Stimulated activated CD4-positive, alpha-beta T cell treated with anti-CD3 and anti-CD28 coated beads, Interleukin-15, amount 100 ng/mL, for 1 hour (primary cell): Measurements from ENCODE around the gene CBL.

Source experiments
- DNase-seq, 2 donors: peaks; one replicate each; pipeline ENCODE4 v3.0.0-alpha.2; 2020; ENCODE audit warnings: low read depth in 1 of 2, low spot score in 1 of 2

CBL gene

DNA sequence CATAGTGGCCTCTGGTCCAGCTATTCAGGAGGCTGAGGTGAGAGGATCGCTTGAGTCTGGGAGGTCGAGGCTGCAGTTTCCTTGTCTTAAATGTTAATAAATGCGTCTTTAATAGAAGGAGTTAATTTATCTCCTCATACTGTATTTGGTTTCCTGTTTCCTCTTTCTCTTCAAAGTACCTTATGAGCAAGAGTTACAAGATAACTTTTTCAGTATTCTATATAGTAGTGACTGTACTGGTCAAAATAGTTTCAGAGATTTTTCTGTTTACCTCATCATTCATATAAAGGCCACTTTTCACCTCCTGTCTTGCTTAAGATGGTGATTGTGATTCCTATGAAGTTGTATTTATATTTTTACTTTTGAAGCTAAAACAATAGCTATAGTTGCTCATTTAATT is 59.9 kb downstream of the CBL start:
- DNase-seq = no peak

DNA sequence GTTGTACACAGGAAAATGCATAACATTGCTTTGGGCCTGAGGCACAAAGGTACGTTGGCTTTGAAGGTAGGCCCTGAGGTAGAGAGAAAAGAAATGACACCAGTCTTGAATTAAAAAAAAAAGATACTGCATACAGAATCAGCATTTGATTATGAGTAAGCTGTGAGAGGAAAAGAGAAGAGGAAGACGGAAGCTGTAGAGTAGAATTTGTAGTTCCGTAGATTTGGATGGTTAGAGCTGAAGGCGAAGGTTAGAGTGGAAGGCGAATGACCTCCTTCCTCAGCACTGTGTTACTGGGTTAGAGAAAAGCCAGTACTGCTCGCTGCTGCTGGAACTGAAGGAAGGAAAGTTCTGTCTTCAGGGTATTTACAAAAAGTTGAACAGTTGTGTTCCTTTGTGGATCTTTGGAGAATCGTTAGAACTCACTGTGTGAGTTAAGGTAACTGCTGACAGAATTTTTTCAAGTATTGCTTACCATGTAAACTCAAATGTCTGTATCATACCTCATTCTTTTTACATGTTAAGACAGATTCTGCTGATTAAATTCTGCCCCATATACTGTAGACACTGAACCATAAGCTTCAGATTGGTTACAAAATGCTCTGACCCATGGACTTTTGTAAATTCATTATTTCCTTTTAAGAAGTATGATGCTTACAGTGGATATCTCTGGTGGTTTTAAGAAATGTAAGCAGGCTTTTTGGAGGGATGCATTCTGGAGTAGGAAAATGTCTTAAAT is 60.5 kb downstream of the CBL start:
- no peak for DNase-seq

DNA sequence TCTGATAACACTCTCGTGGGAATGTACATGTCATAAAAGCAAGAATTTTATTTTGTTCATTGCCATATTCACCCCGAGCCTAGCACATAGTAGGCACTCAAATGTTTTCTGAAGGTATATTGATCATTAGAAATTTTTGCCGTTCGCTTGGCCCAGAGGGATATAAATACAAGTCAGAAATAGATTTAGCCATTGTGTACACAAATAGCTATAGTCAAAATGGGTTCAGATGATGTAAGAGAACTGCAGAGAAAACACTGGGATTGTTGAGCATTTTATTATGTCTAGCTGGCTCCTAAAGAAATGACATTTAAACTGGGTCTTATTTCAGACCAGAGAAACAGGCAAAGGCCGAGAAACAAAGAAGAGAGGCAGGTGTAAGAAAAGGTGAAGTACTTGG is 61.5 kb downstream of the CBL start:
- no peak for DNase-seq

DNA sequence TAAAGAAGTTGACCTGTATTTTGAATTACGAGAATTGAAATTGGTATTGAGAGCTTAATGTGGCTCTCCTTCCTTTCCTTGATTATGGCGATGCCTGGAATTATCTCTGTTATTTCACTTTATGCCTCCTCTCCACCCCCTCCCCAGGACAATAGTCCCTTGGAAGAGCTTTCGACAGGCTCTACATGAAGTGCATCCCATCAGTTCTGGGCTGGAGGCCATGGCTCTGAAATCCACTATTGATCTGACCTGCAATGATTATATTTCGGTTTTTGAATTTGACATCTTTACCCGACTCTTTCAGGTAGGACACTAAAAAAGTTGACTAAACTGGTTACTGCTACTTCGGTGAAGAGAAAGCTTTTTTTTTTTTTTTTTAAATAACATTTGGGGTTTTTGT is 67.6 kb downstream of the CBL start:
- no peak for DNase-seq

DNA sequence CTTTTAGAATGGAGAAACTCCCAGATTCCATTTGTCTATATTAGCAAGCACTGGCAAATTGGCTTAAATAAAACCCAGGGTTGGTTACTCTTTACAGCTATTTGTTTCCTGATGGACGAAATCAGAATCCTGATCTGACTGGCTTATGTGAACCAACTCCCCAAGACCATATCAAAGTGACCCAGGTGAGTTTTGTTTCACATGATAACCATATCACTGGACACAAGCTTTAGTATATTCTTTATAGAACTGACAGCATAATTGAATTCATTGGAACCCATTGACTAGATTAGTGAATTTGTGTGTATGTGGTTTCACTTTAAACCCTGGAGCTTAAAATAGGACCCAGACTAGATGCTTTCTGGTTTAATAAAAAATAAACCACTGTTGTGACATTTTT is 71.5 kb downstream of the CBL start:
- no peak for DNase-seq

DNA sequence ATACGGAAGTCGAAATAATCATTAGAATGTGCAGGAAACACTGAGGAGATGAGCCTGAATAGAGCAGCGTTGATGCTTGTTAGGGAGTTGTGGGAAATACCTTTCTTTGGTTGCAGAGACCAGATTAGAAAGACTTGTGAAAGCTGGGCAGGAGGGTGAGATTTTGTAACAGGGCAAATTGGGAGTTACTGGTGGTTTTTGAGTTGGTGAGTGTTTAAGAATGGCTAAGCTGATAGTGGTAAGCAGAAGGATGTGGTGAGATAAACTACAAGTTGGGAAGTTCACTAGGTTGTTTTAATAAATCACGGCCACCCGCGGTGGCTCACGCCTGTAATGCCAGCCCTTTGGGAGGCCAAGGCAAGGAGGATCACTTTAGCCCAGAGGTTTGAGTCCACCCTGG is 76.4 kb downstream of the CBL start:
- no peak for DNase-seq

DNA sequence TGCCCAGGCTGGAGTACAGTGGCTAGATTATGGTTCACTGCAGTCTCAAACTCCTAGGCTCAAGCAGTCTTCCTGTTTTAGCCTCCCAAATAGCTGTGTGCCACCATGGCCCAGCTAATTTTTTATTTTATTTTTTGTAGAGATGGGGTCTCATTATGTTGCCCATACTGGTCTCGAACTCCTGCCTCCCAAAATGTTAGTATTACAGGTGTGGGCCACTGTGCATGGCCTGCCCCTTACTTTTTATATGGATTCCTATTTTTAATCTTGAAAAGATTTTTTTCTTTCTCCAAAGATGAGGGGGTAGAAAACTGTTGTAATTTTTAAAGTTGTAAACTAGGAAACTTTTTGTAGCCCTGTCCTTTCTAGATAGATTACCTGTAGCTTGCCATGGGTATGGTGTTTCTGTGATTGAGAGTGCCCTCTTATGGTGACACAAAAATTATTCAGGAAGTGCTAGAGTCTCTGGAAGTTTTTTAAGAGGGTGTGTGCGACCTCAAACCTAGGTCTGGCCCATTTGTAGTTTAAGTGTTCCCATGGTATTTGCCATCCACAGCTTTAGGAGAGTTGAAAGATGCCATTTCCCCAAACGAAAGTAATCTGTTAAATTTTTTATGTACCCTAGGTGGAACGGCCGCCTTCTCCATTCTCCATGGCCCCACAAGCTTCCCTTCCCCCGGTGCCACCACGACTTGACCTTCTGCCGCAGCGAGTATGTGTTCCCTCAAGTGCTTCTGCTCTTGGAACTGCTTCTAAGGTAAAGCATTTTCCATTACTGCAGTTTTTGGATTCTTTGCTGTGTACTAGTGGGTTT is 78.4 kb downstream of the CBL start:
- DNase-seq = no peak

DNA sequence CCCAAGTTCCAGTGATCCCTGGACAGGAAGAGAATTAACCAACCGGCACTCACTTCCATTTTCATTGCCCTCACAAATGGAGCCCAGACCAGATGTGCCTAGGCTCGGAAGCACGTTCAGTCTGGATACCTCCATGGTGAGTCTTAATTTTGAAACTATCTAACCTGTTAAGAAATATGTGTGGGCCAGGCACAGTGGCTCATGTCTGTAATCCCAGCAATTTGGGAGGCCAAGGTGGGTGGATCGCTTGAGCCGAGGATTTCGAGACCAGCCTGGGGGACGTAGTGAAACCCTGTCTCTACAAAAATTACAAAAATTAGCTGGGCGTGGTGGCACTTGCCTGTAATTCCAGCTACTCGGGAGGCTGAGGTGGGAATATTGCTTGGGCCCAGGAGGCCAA is 79.3 kb downstream of the CBL start:
- no peak for DNase-seq

DNA sequence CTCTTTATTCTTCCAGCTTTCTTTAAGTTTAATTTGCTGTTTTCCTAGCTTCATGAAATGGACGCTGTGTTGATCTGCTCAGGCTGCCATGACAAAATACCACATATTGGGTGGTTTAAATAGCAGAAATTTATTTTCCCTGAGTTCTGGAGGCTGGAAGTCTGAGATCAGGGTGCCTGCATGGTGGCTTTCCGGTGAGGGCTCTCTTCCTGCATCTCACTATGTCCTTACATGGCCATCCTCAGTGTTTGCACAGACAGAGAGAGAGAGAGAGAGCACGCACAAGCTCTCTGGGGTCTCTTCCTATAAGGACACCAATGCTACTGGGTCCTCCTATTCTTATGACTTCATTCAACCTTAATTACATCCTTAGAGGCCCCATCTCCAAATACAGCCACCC is 82.1 kb downstream of the CBL start:
- no peak for DNase-seq

DNA sequence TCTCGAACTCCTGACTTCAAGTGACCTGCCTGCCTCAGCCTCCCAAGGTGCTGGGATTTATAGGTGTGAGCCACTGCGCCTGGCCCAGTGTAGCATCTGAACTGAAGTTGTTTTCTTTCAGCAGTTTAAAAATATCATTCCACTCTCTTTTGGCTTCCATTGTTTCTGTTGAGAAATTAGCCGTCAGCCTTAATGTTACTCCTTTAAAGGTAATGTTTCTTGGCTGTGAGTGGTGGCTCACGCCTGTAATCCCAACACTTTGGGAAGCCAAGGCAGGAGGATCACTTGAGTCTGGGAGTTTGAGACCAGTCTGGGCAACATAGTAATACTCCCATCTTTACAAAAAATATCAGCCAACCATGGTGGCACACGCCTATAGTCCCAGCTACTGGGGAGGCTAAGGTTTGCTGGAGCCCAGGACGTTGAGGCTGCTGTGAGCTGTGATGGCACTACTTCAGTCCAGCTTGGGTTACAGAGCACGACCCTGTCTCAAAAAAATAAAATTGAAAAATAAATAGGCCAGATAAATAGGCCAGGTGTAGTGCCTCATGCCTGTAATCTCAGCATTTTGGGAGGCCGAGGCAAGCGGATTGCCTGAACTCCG is 84.9 kb downstream of the CBL start:
- DNase-seq = no peak

DNA sequence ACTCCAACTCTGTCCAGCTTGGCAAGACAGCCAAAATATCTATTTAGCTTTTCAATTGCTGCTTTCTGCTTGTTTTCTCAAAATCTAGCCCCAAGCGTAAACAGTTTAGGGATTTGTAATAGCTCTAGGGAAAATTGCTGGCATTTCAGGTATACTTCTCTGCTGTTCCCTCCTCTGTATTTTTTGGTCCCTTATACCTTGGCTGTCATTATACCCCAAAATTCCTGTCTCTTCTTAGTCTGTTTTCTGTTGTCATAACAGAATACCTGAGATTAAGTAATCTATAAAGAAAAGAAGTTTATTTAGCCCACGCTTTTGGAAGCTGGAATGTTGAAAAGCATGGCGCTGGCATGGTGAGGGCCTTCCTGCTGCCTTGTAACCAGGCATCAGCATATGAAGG is 87.3 kb downstream of the CBL start:
- DNase-seq = no peak

DNA sequence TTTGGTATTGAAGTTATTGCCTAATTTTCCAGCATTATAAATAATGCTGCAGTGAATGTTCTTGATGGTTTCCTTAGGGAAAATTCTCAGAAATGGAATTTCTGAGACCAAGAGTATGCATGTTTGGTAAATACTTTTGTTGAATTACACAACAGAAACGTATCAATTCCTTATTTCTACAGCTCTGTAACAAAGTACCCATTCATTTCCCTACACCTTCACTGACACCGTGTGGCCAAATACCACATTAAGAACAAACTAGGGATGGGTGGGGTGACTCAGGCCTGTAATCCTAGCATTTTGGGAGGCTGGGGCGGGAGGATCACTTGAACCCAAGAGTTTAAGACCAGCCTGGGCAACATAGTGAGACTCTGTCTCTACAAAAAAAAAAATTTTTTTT is 89.0 kb downstream of the CBL start:
- DNase-seq = no peak

DNA sequence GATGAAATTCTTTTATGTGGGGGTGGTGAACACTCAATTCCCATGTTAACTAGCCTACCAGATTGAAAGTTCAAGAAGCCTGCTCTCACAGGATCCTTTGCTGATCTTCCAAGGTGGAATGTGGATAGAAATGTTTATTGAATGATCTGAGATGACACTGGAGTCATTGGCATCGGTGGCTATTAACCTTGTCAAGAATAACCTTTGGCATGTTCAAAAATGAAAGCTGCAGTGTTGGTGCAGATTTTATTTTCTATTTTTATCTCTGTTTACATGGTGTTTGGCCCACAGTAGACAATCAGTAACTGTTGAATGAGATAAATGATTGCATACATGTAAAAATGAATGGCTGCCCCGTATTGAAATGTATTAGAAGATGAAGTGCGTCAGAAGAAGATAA is 91.8 kb downstream of the CBL start:
- no peak for DNase-seq

DNA sequence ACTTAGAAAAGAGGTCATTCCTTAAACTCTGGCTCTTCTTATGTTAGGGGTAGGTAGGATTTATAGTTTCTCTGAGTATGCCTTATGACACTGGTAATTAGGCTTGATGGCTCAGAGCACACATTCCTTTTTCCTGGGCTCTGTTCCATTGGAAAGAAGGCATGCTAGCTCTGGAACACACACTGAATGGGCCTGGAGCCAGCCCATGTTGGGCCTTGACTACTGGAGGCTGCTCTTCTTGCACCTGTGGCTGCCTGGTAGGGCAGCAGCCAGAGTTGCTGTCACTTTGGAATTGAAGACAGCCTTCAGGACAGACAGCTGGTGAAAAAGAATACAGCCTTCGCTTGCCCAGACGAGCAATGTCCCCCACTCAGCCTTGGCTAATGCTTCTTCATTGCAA is 92.6 kb downstream of the CBL start:
- DNase-seq = no peak

DNA sequence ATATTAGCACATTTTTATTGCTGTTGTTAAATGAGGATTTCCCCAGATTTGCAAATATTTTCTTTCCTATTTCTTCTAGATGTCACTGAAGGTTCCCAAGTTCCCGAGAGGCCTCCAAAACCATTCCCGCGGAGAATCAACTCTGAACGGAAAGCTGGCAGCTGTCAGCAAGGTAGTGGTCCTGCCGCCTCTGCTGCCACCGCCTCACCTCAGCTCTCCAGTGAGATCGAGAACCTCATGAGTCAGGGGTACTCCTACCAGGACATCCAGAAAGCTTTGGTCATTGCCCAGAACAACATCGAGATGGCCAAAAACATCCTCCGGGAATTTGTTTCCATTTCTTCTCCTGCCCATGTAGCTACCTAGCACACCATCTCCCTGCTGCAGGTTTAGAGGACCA is 93.3 kb downstream of the CBL start:
- DNase-seq = no peak

DNA sequence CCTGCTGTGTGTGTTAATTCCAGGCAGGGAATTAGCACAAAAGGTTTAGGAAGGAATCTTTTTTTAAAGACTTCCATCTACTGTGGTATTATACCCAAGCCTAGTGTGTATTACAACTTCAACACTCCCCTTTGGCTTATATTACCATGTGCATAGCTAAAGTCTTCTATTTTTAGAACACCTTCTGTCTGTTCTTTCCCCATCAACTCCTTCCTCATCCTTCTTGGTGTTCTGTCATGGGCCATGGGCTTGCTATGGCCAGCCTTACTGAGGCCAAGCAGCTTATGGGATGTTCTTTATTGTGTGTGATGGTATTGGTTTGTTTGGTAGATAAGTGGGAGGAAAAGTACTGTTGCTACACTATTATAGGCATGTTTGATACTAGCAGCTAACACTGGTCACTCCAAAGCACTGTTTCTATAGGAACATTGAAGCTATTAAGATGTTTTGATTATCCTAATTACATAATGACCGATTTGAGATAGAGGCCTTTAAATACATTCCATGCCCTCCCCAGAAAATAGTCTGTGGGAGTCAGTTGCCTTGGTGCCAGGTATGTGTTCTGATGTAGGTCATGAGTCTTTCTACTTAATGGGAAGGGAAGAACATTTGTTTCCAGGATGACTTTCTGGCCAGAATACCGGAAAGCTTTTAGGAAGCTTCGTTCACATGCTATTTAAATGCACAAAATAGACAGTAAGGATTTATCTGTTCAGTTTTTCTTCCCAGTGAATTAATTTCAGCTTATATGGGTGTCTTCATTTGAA is 94.2 kb downstream of the CBL start:
- DNase-seq = no peak

DNA sequence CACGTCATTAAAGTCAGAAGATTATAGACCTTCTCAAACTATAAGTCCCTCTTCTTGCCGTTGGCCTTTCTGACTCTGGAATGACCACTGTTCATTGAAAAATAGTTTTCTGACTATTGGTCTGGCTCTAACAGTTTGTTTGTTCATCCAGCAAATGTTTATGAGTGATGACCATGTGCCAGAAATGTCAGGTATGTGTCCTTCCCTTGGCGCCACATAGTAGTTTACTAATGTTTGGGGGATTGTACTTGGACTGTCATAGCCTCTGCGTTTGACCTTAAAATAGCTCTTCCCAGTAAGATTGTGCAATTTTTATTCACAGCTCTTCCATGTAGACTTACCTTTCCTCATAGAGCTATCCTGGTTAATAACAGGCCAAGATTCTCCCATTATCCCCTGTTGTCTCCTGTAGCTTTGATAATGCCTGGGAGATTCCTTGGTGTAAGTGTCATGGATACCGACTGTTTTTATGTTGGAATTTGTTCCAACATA is 97.1 kb downstream of the CBL start:
- no peak for DNase-seq

DNA sequence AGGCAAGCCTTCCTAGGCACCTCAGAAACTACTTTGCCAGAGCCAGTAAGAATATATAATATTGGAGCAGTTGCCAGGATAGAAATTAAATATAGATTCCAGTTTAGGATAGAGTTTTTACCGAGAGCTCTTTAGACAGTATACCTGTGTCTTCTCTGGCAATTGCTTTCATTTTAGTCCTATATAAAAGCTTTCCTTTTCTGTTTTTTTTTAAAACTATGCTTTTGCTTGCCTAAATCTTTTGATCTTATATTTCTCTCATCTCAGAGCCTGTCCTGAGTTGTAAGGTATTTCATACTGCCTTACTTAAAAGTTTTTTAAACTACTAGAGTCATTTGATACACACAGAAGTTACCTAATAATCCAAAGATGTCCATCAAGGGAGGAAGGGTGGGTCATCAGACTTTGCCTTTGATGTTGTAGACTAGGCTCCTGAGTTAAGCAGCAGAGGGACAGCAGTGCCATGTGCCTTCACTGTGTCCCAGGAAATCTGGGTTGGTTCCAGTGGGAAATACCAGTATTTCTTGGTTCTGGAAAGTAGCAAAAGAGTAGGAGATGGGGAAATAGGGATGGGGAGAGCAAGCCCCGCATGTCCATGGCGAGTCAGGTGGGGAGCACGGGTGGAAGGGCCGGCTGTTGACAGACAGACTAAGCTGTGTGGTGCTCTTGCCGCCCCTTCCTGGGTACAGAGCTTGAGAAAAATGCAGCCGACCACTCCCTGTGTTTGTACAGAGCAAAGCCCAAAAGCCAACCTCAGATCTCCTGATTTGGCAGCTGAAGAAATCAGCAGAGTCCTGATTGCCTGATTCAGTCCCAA is 99.6 kb downstream of the CBL start:
- DNase-seq = no peak

DNA sequence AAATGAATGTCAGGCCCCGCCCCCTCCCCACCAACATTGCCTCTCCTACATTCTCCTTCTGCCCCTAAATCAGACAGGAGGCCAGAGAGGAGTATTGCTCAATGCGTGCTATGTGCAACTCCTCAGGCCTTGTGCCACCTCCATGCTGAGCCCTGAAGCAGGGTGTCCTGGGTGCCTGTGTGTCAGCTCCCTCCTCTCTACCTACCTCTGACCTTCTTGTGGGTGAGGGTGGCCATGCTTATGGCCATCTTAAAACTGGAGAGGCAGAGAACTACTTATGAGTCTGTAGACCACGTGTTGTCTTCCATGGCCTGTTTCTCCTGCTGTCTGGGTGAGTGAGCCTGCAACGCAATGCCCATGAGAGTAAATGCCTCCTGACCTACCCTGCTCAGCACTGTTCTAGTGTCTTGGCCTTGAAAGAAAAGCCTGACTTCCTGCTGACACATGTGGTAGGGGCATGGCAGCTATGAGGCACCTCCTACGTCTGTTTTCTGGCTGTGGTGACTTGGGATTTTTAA is 100.3 kb downstream of the CBL start:
- DNase-seq = no peak

DNA sequence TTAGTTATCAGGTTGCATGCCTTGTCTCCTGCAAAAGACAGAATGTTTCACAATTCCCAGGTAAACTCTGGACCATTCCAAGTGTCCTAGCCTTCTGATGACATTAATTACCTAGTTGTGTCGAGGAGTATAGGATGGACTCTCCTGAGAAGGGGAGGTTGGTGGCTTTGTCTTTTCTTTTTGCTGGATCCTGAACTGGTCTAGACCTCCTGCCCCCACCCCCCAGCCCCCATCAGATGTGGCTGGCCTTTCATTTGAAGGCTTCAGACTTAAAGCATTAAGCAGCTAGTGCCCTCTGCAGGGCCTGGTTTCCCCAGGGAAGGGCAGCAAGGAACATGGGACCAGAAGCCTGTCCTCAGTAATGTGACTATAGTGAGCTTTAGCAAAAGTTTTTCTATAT is 101.1 kb downstream of the CBL start:
- no peak for DNase-seq
